IPS DF 4.7 (cell line): Measurements from ENCODE around the gene FAM193B.
"Not testable (repeated sequence)": the region's sequence is repeated elsewhere in the genome, so short reads cannot be mapped to it uniquely, and the experiment has no call there.

Source experiments
- DNase-seq: peaks from one replicate; pipeline ENCODE4 v3.0.0-alpha.2; 2013; ENCODE audit warnings: low spot score; ENCODE audit errors: extremely low read depth

Gene FAM193B

DNA sequence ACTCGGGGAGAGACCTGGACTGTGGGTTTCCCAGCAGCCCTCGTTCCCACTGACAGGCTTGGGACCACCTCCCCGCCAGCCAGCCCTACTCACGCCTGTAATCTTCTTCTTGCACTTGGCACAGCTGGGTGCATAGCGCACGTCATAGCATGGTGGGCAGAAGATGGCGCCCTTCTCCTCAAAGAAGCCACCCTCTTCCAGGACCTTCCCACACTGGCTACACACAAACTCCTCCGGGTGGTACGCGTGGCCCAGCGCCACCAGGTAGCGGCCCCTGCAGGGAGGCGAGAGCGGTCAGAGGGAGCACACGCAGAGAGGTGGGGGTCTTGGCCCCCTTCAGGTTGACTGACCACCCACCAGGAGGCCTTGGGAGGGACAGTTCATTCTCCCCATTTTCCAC lies 66.4 kb downstream of the FAM193B start:
- no peak for DNase-seq

DNA sequence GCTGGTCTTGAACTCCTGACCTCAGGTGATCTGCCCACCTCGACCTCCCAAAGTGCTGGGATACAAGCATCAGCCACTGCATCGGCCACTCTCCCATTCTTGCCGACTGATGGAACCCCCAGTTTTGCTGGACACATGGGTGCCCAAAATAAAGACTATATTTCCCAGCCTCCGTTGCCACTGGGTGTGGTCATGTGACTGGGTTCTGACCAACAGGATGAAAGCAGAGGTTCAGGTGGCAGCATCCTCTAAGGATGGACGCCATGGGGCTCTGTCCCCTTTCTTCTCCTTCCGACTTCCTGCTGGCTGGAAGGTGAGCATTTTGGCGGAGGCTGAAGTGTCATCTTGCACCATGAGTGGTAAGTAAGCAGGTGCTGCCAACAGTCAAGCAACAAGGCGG lies 67.2 kb downstream of the FAM193B start:
- DNase-seq = no peak

DNA sequence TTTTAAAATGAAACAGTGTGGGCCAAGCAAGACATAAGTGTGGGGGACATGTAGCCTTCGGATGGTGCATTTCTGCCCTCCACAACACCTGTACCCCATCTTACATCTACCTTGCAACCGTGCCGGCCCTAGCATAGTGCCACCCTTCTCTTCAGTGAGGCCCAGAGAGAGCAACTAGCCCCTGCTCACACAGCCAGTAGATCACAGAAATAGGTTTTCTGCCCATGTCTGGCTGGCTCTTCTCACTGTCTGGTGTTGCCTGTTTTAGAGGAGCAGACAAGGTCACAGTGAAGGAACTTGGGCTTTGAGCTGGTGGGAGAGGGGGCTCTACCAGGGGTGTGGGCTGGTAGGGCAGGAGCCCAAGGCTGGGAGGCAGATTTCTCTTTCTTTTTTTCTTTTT lies 68.1 kb downstream of the FAM193B start:
- DNase-seq = no peak

DNA sequence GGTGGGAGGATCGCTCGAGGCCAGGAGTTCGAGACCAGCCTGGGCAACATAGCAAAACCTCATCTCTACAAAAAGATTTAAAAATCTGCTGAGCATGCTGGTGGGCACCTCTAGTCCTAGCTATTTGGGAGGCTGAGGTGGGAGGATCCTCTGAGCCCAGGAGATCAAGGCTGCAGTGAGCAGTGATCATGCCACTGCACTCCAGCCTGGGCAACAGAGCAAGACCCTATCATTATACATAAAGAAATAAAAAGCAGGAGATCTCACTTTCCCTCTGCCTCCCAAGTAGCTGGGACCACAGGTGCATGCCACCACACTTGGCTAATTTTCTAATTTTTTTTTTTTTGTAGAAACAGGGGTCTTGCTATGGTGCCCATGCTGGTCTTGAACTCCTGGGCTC lies 68.6 kb downstream of the FAM193B start:
- DNase-seq = not testable (repeated sequence)

DNA sequence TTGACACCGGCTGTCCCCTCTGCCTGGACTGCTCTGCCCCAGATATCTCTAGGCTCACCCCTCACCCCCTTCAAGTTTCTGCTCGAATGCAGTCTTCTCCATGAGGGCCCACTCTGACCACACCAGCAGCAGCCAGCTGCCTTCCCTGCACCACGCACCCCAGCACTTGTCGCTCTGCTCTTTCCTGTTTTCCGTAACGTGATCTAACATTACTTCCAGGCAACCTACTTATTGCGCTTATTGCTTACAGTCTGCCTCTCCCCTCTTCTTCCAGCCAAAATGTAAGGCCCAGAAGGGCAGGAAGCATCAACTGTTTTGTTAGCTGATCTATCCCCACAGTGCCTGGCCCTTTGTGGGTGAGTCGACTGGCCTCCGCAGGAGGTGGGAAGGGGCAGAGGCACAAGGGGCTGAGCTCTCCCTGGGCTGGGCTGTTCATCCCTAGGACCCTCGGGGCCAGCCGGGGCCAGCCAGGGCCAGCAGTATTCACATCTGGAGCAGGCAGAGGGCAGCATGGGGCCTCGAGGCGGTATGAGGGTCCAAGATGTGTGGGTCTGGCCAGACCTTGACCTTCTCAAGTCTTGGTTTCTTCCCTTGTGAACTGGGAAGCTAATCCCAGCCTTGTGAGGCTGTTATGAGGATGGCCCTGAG lies 69.3 kb downstream of the FAM193B start:
- DNase-seq = no peak

DNA sequence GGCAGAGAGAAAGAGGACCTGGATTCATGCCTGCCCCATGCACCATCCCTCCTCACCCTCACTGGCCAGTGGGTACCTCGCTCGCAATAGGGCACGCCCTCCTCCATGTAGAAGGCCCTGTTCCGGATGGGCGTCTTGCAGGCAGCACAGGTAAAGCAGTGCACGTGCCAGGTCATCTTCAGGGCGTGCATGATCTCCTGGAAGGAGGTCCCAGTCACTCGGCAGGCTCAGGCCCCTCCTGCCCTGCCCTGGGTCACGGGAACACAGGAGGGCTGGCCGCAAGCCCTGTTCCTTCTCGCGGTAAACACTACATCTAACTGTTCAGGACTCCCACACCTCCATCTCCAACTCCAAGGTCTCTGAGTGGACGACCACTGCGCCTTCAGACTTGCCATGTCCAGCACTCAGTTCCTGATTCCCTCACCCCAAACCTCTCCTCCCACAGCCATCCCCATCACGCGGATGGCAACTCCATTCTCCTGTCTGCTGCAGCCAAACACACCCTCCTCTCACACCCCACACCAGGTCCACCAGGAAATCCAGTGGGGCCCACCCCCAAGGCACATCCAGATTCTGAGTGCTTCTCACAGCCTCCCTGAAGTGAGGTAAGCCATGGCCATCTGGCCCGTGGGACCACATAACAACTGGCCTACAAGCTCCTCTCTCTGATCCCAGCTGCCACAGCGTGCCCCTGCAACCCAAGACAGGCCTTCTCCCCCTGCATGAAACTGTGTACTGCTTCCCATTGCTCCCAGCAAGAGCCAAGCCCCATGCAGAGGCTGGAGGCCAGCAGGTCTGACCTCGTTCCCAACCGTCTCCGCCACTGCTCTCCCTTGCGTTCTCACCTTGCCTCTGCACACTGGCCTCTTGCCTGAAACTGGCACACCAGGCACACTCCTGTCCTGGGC lies 70.1 kb downstream of the FAM193B start:
- DNase-seq = no peak

DNA sequence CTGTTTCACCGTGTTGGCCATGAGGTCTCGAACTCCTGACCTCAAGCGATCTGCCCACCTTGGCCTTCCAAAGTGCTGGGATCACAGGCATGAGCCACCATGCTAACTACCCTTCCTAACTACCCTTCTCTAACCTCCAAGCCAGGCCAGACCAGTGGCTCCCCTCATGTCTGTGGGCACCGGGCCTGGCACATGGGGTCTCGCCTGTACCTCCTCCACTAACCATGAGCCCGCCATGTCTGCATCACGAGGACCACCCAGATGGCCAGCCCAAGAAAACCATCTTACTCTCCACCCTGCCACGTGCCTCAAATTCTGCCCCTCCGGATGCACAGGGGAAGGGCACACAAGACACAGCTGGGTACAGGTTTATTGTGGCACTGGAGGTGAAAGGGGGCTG lies 71.3 kb downstream of the FAM193B start:
- DNase-seq = no peak

DNA sequence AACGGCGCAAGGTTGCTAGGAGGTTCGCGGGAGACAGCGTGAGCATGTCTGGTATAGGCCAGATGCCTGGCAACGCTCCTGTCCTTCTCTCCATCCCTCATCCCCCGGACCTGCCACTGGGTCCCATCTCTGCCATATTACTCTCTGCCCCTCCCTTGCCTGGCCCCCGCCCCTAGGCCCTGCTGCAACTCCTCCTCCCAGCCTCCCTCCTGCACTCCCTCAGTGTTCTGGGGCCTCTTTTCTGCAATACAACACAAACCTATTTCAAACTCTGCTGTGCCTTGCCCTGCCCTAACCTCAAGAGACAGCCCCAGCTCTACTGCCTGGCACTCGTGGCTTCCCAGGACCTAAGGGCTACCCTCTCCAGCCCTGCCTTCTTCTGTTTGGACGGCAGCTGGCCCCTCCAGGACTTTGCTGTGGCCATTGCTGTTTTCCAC lies 72.0 kb downstream of the FAM193B start:
- DNase-seq = no peak

DNA sequence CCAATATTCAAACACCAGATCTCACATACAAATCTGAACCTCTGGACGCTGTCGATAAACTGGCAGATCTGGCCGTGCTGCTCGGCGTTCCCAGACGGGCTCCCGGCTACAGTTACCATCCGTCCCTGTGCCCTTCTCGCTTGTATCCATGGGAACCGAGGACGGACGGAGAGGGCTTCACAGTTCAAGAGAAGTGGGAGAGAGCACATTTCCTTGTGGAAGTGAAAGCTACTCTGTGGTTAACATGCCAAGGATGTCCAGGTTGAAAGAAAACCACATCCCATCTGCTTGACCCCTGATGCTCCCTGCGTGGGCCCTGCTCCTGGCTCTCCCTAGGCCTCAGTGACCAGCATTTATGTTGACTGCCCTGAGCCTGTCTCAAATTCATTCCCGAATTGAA lies 74.6 kb downstream of the FAM193B start:
- DNase-seq = no peak

DNA sequence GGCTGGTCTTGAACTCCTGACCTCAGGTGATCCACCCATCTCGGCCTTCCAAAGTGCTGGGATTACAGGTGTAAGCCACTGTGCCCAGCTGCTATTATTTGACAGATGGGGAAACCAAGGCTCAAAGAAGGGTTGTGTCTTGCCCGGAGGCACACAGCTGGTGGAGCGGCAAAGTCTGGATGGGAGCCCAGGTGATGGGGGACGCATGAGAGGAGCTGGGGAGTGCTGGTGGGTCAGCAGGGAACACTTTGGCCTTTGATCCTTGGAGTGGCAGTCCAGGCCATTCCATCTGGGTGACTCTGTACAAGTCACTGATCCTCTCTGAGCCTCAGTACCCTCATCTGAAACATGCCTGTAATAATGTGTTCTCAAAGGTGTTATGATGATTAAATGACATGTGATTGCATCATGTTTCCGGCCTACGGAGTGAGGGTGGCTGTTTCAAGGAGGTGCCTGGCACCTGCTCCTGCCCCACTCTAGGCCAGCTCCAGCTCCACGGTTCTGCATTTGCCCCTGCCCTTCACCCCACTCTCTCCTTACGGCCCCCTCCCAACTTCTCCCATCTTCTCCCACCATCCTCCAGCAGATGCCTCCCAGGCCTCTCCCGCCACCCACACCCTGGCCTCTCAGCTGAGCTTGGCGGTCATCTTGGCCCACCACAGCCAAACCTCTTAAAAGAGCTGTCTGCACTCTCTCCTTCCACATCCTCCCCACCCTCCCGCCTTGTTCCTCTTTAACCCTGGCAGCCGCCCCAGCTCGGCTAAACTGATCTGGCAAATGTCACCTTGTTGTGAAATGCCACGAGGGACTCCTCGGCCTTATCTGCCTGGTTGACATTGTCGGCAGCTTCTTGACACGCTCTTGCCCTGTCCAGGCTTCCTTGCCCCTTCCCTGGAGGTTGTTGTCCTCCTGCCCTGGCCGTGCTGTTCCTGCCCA lies 75.4 kb downstream of the FAM193B start:
- no peak for DNase-seq

DNA sequence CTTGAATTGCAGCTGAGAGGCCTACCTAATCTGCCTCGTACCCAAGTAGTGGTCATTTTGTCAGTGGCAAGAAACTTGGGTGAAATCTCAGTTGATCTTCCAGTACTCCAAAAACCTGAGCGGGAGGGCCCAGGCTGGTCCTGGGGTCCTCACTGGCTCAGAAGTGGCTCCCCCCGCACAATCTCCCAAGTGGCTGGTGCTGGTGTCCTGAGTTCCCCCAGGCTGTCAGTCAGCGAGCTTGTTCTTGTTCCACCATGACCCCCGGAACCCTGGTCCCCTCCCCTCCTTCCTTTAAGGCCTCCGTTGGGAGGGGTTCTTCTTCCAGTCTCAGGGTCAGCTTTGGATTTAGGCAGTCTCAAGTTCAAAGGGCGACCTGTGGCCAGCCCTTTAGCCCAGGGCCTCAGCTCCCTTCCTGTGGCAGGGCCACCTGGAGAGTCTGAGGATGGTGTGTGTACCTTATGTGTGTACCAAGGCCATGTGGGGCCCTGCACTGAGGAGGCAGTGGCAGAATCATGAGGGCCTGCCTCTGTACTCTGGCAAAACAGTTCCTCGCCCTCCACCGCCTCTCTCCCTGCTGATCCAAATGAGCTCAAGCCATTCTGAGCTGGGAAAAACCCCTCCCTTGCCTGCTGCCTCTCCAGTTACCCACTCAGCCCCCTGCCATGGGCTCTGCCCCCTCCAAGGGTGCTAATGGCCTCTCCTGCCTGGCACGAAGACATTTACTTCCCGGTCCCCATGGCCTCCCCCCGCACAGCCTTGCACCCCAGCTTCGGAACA lies 76.5 kb downstream of the FAM193B start:
- no peak for DNase-seq

DNA sequence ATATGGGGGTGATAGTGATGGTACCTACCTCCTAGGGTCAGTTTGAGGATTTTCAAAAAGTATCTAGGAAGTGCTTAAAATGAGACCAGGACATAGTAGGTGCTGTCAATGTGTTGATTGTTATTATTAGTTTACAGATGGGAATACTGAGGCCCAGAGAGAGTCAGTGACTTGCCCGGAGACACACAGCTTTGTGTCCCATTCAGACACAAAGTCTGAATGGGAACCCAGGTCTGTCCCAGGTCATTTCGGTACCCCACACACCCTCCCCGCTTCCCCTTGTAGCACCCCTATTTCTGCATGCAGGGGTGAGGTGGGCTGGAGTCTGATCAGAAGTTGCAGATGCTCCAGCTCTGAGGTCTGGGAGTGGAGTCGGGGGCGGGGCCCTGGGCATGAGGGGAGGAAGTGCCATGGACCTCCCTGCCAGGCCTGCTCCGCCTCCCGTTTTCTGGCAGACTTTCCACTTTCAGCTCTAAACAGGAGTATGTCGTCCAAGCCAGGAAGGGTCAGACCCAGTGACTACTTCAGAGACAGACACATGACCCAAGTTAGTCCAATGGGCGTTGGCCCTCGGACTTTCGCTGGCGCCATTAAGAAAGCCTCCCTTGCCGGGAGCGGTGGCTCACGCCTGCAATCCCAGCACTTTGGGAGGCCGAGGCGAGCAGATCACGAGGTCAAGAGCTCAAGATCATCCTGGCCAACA lies 77.7 kb downstream of the FAM193B start:
- no peak for DNase-seq

DNA sequence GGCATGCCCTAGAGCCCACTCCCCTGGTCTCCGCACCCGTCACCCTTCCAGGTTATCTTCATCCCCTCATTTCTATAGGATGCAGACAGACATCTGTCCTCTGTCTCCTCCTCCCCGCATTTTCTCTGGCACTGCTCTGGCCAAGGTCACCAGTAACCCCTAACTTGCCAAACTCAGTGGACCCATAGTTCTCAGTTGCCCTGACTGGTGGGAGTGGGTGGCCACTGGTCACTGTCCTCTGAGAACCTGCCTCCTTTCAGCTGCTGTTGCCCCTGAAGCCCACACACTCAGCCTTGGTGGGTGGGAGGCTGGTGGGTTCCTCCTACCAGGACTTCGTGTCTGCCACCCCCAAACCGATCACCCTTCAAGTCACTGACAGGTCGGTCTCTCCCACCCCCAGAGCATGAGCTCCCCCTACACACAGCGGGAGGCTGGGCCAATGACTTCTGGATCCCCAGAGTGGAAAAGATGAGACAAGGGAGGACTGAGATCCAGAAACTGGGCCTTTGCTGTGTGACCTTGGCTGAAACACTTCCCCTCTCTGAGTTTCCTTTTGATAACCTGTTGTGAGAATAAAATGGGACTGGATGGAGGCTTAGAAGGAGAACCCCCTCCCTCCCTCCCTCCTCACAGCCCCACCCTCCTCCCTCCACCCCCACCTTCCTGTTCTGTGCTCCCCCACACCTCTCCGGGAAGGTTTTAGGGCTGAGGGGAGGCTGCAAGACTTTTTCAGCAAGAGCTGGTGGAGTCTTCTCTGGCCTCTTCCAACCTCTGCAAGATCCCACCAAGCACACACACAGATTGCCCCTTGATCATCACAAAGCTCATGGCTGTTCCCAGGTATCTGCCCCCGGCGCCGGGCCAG lies 78.6 kb downstream of the FAM193B start:
- DNase-seq = no peak

DNA sequence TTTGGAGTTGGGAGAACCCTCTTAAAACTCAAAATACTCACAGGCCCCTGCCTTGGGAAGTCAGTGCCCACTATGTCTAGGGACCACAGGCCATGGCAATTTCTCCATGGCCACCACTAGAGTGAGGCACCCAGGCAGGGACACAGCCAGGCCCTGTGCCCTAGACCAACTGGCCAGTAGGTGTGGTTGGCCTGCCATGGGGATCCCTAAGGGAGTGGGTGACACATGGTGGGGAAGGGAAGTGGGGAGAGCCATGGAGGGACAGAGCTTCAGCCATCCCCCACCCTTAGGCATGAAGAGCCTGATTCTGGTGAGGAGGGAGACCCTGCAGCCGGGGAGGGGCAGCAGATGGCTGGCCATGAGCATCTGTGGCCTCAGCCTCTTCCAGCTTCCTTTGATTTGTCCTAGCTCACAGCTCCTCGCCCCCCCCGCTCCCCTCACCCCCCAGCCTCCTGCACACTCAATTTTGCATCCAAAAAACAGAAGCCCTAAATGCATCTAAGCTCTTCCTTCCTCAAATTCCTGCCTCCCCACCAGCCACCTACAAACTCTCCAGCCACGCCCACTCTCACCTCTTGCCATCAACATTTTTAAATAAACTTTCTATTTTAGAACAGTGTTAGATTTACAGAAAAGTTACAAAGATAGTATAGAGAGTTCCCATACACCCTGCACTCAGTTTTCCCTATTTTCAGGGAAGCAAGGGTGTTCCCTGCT lies 79.4 kb downstream of the FAM193B start:
- DNase-seq = no peak

DNA sequence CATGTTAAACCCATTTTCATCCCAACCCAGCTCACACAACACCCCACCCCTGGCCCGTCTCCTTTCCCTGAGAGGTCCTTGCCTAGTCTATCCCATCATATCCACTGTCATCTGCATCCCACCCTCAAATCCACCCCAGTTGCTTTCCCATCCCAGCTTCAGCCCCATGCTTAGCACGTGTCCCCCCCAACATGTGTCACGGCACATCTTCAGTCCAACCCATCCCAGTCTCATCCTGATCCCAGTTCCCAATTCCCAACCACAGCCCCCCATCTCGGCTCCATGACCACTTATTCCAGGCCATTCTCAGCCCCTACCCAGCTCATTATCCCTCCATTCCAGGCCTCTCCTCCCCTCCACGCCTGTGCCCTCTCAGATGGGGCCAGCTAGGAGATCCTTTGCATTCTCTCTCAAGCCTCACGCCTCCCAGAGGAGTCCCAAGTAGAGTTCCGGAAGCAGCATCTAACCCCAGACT lies 80.3 kb downstream of the FAM193B start:
- DNase-seq = no peak

DNA sequence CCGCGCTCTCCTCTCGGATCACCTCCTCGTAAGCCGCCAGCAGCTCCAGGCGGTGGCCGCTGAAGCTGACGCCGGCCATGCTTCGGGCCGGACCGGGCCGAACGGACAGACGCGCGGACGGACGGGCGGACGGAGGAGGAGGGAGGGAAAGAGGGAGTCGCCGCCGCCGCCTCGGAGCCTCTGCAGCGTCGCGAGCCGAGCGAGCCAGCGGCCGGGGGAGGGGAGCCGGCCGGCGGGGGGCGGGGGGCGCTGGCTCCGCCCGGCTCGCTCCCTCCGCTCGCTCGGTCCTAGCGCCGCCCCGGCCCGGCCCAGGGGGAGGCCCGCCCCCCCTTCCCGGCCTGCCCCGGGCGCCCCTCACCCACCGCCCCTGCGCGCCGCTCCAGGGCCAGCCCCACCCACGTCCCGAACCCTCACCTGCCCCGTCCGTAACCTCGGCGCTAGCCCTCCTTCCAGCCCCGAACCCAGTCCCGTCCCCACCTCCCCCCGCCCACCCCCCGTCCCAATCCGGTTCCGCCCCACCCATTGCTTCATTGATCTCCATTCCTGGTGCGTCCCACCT lies 80.8 kb downstream of the FAM193B start, which contains the start of gene DBN1:
DBN1 (minus strand) TSS at position 192 of the 559 bp plus-strand sequence; CDS start at position 79, 113 bp downstream.
- no peak for DNase-seq

DNA sequence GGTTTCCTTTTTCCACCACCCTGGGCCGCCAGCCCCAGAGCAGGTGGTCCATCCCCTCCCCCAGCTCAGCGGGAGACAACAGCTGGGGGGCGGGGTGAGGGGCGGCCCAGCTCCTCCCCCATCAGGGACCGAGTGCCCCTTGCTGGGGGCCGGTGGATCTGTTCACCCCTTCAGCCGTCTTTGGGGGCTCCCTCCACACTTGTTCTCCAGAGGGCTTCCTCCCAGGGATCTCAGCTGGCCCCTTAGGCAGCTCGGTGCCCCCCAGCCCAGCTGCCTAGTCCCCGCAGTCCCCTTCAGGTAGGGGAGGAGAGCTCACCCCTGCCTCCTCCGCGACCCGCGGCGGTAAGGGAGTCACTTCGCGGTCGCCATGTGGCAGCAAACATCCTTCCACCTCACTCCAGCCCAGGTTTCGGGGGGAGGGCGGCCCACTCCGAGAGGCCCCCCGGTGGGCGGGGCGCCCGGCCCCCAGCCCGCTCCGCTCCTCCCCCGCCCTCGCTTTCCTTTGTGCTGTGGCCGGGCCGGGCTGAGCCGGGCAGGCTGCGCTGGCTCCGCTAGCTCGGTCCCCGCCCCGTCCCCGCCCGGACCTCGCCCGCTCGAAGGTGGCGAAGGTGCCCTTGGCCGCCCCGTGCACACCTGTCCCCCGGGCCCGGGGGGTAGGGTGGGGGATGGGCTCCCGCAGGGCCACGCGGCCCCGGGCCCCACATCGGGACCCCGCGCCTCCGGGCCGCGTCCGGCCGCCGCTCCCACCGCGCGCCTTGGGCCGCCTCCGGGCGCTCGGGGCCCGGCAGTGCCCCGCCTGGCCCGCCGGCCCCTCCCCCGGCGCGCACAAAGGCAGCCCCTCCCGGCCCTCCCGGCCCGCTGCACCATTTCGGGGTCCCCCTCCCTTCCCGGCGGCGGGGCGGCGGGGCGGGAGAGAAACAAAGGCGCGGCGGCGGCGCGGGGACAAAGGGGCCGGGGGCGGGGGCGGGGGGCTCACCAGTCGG lies 81.6 kb downstream of the FAM193B start:
- no peak for DNase-seq
